AG20443 (cell line): Measurements from ENCODE around the gene LAMC2.
"Not testable (repeated sequence)": the region's sequence is repeated elsewhere in the genome, so short reads cannot be mapped to it uniquely, and the experiment has no call there.

Experiments used
- DNase-seq: peaks from one replicate; pipeline ENCODE4 v3.0.0; 2012; ENCODE audit warnings: low spot score, mixed read lengths

The LAMC2 gene

GRCh38 chr1:183263886-183264602 lies 78.0 kb downstream of the LAMC2 start:
- no peak for DNase-seq

- DNase-seq = peak; percentile 89
Observed at GRCh38 chr1:183267646-183268431, 81.8 kb downstream of the LAMC2 start.

DNA sequence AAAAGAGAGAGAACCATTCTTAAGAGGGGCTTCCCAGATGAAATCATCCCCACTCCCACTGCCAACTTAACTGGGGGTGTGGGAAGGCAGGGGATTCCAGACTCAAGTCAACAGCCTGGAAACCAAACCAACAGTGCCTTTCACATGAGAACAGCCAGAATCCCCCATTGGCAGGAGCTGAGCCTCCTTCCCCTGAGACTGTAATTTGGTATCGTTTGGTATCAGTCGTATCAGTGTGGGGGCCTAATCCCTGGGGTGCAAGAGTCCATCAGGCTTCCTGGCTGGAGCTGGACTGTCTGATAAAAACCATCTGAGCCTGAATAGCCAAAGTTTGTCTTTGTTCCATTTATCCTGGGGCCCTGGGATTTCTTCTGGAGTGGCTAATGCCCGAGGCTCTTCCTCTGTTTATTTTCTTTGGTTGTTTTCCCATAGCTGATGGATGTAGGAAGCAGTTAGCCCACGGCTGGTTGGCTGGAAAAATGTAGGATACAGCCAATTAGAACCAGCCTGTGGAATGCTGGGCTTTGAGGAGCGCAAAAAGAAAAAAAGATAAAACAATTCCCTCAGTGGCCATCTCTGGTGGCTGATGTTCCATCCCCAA lies 84.6 kb downstream of the LAMC2 start:
- DNase-seq = peak; percentile 86

DNA sequence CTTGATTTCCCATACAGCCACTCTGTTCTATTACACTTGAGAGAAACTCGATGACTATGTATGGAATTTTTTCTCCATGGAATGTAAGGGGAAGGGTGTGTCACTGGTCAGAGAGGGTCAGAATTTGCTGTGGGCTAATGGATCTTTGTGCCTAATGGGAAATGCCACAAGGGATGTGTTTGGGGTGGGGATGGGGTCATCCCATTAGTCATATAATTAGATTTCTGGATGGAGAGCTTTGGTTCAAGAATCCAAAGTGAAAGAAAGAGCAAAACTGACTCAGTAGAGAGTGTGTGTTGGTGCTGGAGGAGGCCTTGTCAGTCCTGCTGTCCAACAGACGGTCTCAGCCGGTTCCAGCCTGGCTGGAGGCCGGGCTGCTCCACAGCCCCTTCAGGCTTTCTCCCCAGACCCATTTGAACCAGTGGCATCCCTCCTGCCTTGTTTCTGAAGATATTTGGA lies 86.4 kb downstream of the LAMC2 start:
- peak; percentile 88 for DNase-seq

DNA sequence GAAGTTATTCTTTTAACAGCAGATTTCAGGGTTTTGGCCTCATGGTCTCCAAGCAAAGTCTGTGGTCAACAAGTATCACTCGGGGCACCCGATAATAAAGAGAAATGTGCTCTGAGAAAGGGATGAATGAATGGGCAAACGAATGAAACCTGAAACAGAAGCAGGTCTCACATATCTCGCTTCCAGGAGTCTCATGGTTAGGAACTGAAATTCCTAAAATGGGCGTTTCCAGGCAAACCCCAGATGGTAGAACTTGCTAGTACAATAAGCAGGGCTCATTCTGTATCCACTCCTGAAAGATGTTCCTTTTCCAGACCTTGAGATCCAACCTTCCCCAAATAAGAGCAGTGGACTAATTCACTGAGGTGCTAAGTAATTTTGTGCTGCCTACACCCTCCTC lies 87.2 kb downstream of the LAMC2 start:
- peak; percentile 47 for DNase-seq

- DNase-seq = not testable (repeated sequence)
Observed at GRCh38 chr1:183273984-183274383, 87.9 kb downstream of the LAMC2 start.

- DNase-seq = no peak
Observed at GRCh38 chr1:183274836-183275235, 88.8 kb downstream of the LAMC2 start.

DNA sequence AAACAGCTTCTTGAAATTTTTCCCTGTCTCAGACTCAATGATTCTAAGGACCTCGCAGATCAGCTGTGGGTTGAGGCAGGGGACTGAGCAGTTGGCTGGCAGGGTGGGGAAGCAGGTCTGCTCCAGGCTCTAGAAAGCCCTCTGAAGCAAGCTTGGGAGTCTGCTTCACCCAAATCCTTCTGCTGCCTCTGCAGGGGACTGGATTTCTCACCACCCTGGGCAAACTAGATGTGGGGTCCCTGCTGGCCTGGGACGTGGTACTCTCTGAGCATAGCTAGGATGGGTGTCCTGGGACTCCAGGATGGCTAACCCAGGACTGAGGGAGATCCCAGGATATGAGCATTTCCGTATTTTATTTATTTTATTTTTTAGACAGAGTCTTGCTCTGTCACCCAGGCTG lies 89.3 kb downstream of the LAMC2 start:
- no peak for DNase-seq

- DNase-seq = no peak
Observed at GRCh38 chr1:183276386-183277080, 90.5 kb downstream of the LAMC2 start.

DNA sequence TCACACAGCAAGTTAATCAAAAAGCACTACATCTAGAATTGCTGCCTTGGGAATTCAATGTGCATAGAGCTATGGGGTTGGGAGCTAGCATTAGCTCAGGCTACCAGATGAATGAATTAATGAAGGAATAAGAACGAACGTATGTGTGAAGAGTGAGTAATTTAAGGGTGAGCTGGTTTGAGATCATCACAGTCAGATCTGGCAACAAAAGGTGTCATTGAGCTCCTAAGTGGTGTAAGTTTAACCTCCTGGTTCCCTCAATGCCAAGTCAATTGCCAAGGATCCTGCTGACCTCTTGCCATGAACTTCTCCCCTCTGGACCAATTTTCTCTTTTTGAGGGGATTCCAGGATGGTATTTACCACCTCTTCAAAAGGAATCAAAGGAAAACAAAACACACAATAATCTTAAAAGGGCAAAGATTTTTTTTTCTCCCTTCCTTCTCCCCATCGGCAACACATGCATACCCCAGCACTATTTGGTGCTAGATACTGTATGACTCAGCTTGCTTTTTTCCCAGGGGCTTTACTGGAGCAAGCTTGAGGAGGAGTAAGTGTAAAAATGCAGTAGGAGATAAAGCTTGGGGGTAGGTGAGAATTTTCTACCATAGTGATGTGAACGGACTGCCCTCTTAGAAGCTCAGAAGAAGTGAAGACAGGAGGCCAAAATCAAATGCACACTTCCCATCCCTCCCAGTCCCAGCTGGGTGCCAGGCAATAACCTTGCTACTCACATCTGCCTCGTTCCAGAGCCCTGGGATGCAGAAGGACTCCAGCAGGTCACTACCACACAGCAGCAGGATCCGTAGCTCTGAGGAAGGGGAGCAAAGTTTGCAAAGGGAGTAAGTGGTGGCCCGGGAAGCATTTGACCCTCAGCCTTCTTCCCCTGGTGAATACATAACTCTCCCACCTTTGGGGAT lies 92.0 kb downstream of the LAMC2 start:
- DNase-seq = no peak

- DNase-seq = peak; percentile 55
Observed at GRCh38 chr1:183278739-183279591, 92.9 kb downstream of the LAMC2 start.

- DNase-seq = peak; percentile 82
Observed at GRCh38 chr1:183279835-183280234, 93.8 kb downstream of the LAMC2 start.

DNA sequence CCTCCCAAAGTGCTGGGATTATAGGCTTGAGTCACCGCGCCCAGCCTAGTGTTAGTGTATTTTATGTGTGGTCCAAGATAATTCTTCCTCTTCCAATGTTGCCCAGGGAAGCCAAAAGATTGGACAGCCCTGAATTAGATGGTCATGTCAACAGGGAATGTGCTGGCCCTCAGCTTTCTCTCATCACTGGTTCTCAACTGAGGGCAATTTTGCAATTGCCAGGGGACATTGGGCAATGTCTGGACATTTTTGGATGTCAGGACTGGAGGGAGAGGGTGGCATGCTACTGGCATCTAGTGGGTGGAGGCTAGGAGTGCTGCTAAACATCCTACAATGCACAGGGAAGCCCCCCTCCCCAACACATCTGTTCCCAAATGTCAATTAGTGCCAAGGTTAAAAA lies 95.0 kb downstream of the LAMC2 start:
- DNase-seq = peak; percentile 58

GRCh38 chr1:183281553-183282091 lies 95.6 kb downstream of the LAMC2 start:
- peak; percentile 88 for DNase-seq

- DNase-seq = no peak
Observed at GRCh38 chr1:183282101-183282855, 96.2 kb downstream of the LAMC2 start.

- no peak for DNase-seq
Observed at GRCh38 chr1:183283286-183283685, 97.2 kb downstream of the LAMC2 start.

DNA sequence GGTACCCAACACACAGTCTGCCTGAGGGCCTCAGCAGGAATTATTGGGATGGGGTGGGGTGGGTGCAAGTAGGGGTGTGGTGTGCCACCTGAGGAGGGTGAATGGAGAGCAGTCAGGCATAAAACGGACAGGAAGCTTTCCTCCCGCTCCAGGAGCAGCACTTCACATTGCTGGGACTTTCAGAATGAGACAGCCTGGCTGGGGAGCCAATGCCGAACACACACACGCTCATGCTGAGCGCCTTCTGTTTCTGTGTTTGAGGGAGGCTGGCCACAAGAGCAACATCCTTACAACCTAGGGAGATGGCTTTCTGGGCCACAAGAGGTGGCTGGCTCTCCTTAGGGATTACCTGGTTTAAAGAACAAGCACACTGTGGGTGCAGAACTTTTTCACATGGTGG lies 98.0 kb downstream of the LAMC2 start:
- no peak for DNase-seq

DNA sequence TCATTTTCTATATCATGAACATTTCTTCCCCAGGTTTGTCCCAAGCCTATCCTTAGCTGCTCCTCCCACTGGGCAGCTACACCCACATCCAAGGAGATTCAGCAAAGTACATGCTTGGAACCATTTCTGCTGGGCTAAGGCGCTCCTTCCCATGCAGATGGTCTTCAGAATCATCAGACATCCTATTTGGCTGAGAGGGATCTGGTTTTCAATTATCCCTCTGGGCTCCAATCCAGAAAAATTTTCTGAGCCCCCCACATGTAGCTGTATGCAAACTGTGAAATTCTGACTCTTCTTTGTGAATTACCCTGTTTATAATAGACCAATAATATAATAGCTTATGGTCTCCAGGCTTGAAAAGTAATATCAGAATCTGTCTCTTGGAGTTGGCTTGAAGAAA lies 99.2 kb downstream of the LAMC2 start:
- DNase-seq = no peak

GRCh38 chr1:183285746-183286145 lies 99.7 kb downstream of the LAMC2 start:
- no peak for DNase-seq
